Jurkat, Clone E6-1 (cell line): ENCODE data around the gene DPPA2.
A peak's percentile ranks its signal among the peaks of the same experiment; 100 is the strongest.

ENCODE experiments used
- DNase-seq: peaks from one replicate; pipeline ENCODE4 v3.0.0-alpha.2; 2011; ENCODE audit warnings: low read depth, low spot score
- H3K4me3 ChIP-seq: 2 replicates; pipeline ENCODE4 v1.5.1; 2011; ENCODE audit warnings: mild to moderate bottlenecking, low read length, control low read depth, moderate library complexity

The DPPA2 gene

DNA sequence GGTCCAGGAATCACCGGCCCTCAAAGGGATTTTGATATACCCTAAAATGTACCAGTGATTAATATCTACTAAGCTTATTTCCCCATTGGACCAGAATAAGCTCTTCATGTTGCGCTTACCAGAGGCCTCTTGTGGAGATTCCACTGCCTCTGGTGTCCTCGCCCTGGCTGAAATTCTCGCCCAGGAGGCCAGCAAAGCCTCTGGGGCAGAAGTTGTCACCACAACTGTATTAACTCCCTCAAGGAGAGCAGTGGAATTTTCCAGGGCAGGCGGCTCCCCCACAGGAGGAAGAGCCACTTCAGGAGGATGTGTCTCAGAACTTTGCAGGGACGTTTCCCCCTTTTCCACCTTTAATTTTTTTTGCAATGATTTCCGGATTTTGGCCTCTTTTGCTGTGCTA is 14.1 kb upstream of the DPPA2 start:
- H3K4me3 ChIP-seq, result no peak overlapping the region
- no peak for DNase-seq

DNA sequence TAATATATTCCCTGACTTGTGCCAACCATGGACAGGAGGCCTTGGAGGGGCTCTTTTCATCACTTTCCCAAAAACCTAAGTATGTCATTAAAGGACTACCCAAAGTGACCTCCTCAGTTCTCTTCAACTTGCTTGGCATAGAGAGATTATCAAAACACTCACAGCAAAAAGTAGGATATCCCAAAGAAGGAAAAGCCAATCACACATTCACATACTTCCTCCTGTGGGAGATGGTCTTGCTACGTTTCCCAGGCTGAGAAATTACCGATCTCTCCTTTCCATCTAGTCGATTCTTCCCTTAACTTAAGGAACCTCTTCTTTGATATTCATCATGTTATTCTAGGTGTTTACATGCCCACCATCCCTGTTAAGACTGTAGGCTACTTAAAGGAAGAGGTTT is 11.9 kb upstream of the DPPA2 start:
- no peak for DNase-seq
- no peak overlapping the region for H3K4me3 ChIP-seq

GRCh38 chr3:109325657-109326056 is 9.3 kb upstream of the DPPA2 start:
- DNase-seq, result no peak
- no peak overlapping the region for H3K4me3 ChIP-seq

DNA sequence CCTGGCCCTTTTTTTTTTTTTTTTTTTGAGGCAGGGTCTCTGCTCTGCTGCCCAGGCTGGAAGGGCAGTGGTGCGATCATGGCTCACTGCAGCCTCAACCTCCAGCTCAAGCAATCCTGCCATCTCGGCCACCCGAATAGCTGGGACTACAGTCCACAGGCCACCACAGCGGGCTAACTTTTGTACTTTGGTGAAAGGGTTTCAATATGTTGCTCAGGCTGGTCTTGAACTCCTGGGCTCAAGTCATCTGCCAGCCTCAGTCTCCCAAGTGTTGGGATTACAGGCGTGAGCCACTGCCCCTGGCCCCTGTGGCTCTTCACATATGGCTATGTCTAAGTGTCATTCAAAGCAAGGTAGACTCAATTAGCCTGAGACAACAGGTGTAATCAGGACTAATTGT is 8.8 kb upstream of the DPPA2 start:
- no peak for DNase-seq
- no peak overlapping the region for H3K4me3 ChIP-seq

DNA sequence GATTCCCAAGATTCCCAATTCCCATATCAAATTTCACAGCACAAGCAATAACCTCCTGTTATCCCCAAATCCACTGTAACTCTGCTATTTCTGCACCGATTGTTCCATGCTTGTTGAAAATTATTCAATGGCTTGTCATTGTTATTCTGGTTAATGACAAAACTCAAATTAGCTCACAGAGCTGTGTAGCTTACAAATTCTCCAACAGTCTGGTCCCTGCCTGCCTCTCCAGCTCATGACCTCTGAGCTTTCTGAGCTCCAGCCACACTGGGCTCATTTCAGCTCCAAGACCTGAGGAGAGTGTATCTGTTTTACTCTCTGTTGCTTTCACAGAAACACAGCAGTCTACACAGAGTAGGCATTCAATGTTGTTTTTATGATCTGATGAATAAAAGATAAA is 3.3 kb downstream of the DPPA2 start:
- DNase-seq, result no peak
- no peak overlapping the region for H3K4me3 ChIP-seq

DNA sequence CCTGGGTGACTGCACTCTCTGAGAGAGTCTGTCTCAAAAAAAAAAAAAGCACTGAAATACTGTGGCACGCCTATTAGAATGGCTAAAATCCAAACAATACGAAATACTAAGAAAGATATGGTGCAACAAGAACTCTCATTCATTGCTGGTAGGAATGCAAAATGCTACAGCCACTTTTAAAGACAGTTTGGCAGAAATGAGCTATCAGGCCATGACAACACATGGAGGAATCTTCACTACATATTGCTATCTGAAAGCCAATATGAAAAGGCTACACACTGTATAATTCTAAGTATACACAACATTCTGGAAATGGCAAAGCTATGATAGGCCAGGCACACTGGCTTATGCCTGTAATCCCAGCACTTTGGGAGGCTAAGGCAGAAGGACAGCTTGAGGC is 18.8 kb downstream of the DPPA2 start:
- H3K4me3 ChIP-seq, result no peak overlapping the region
- DNase-seq, result no peak

GRCh38 chr3:109284071-109284470 is 32.2 kb downstream of the DPPA2 start:
- H3K4me3 ChIP-seq, result no peak overlapping the region
- DNase-seq, result no peak

DNA sequence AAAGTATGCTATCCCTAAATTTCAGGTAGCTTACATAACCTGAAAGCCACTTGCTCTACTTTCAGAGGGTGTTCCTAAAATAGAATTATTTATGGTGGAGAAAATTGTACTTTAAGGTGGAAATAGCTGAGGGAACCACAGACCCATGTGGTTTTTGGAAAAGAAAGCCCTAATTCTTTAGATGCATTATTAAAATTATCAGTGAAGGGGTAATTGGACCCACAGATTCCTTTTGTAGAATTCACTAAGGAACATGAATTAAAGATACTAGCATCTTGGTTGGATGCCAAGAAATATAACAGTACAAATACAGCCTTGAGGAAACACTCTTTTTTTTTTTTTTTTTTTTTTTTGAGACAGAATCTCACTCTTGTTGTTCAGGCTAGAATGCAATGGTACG is 37.8 kb downstream of the DPPA2 start:
- no peak for DNase-seq
- no peak overlapping the region for H3K4me3 ChIP-seq

GRCh38 chr3:109278141-109278540 is 38.2 kb downstream of the DPPA2 start:
- DNase-seq, result no peak
- H3K4me3 ChIP-seq, result no peak overlapping the region

DNA sequence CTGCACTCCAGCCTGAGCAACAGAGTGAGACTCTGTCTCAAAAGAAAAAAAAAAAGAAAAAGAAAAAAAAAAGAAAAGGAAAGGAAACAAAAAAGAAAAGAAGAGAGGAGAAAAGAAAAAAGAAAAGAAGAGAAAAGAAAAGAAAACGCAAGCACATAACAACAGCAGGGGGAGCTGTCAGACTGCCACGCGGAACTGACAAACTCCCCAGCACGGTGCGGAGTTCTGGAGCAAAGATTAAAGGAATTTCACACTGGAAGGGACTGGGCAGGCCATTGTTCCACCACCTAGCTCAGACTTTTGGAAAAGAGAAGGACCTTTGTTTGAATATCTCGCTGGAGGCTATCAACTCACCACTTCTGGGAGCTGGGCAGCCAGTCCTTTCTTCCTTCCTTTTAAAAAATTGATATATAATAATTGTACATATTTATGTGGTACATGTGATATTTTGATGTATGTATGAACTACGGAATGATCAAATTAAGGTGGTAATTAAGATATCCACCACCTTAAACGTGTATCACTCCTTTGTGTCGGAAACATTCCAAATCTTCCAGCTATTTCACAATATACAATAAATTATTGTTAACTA is 40.5 kb downstream of the DPPA2 start:
- DNase-seq, result no peak

DNA sequence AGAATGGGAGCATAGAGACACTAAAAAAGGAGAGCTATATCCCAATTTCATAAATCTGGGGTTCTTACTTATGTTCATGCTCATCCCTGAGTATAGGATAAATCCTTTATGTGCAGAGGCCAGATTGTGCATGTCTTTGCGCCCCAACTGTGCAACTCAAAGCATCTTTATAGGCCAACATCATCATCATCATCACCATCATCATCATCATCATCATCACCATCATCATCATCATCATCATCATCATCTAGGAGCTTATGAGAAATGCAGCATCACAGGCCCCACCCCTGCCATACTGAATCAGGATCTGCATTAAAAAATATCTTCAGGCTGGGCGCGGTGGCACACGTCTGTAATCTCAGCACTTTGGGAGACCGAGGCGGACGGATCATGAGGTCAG is 45.5 kb downstream of the DPPA2 start:
- DNase-seq, result no peak
- no peak overlapping the region for H3K4me3 ChIP-seq

More for the DNA sequence above, 40.5 kb downstream of the DPPA2 start:
- H3K4me3 ChIP-seq, result no peak overlapping the region

- H3K4me3 ChIP-seq, result no peak overlapping the region
- DNase-seq, result no peak
Observed at GRCh38 chr3:109269577-109270275, 46.6 kb downstream of the DPPA2 start.

DNA sequence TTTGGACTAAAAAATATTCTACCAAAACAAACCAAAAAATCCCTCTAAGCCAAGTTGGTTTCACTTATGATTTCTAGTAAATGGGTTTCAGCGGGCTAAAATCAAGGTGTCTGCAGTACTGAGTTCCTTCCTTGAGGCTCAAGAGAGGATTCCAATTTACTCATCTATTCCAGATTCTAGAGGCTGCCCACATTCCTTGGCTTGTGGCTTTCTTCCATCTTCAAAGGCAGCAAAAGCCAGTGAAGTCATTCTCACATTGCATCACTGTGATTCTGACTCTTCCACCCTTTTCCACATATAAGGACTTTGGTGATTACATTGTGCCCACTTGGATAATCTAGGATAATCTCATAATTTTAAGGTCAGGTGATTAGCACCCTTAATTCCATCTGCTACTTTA is 48.1 kb downstream of the DPPA2 start:
- H3K4me3 ChIP-seq, result no peak overlapping the region
- DNase-seq, result no peak

GRCh38 chr3:109265295-109265694 is 51.0 kb downstream of the DPPA2 start:
- DNase-seq, result no peak
- no peak overlapping the region for H3K4me3 ChIP-seq

DNA sequence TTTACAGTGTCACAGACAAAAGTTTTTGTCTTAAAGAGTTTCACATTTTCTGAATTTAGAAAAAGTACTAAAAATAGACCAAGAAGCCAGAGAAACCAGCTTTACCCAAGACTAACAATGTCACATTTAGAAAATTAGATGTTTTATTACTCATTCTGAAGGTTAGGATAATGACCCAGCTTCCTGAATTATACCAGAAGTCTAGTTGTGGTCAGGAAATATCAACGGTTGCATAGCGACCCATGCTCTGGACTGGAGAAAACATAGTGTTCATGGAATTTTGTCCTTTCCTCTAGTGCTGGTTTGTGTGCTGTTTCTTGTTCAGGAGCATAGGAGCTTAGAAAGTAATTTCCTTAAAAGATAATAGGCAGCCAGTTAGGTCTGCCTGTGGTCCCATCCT is 59.0 kb downstream of the DPPA2 start:
- no peak for DNase-seq
- no peak overlapping the region for H3K4me3 ChIP-seq

DNA sequence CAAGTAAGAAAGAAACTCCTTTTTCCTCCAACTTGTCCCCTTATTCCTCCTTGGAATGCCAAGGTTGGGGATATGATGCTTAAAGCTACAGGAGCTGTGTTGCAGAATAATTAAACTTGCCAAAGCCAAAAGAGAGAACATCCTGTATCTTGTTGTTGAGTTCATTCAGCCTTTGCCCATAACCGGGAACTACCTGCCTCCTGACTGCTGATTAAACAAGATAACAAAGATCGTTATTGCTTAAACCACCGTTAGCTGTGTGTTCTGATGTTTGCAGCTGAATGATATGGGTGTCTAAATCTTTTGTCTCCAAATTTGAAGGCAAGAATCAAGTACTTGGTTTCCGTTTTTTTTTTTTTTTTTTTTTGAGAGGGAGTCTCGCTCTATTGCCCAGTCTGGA is 61.5 kb downstream of the DPPA2 start:
- DNase-seq, result peak; percentile 64
- H3K4me3 ChIP-seq, result no peak overlapping the region

DNA sequence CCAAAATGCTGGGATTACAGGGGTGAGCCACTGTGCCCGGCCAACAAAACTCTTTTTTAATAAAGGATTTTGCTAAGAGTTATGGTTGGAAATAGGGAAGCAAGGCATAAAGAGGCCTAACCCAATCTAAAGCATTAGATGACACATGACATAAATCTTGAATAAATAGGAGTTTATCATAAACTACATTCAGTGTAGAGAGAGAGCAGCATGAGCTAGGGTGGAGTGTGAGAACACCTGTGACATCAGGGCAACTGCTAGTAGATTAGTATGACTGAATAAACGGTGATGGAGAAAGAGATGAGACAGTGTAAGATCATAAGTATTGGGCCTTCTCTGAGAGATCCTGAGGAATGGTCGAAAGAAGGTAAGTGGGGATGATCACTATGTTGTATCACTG is 63.7 kb downstream of the DPPA2 start:
- no peak overlapping the region for H3K4me3 ChIP-seq
- DNase-seq, result no peak
